ENCODE measurements around the gene TTLL5.

Gene TTLL5

GRCh38 chr14:75673345-75674035 lies 12.4 kb downstream of the TTLL5 start:
- H3K27me3 ChIP-seq (ENCODE audit: control insufficient read depth, insufficient read depth, low read length): no peaks in the 10 kb centered on the region
- H3K36me3 ChIP-seq (ENCODE audit: control insufficient read depth, insufficient read depth, low read length): no peaks in the 10 kb centered on the region
- no peaks in the 10 kb centered on the region for H3K9me3 ChIP-seq (ENCODE audit: control insufficient read depth, low read length)
- H3K4me1 ChIP-seq: no peaks in the 10 kb centered on the region
- no peak for TF ChIP-seq CTCF (IDR thresholded peaks at IDR 0.05)
- H2AFZ ChIP-seq: no peak overlapping the region
- H3K9ac ChIP-seq: no peak overlapping the region
- peaks cover 5% of the 10 kb centered on the region for H3K79me2 ChIP-seq
- no peak overlapping the region for H3K4me2 ChIP-seq (ENCODE audit: low read length)
- H3K4me3 ChIP-seq (ENCODE audit: low read depth, low read length): no peak overlapping the region
- H3K27ac ChIP-seq: no peak overlapping the region

GRCh38 chr14:75675265-75675960 lies 14.4 kb downstream of the TTLL5 start:
- no peak overlapping the region for H3K4me2 ChIP-seq (ENCODE audit: low read length)
- no peaks in the 10 kb centered on the region for H3K27me3 ChIP-seq (ENCODE audit: control insufficient read depth, insufficient read depth, low read length)
- no peak for TF ChIP-seq CTCF (IDR thresholded peaks at IDR 0.05)
- peaks cover 5% of the 10 kb centered on the region for H3K79me2 ChIP-seq
- H3K4me1 ChIP-seq: no peaks in the 10 kb centered on the region
- H3K9ac ChIP-seq: no peak overlapping the region
- H3K9me3 ChIP-seq (ENCODE audit: control insufficient read depth, low read length): no peaks in the 10 kb centered on the region
- no peak overlapping the region for H2AFZ ChIP-seq
- no peak overlapping the region for H3K27ac ChIP-seq
- H3K36me3 ChIP-seq (ENCODE audit: control insufficient read depth, insufficient read depth, low read length): no peaks in the 10 kb centered on the region
- no peak overlapping the region for H3K4me3 ChIP-seq (ENCODE audit: low read depth, low read length)

GRCh38 chr14:75685910-75686309 lies 24.9 kb downstream of the TTLL5 start:
- Histone ChIP-seq H3K4me1 (no peaks in the 10 kb centered on the region), H2AFZ (no peak overlapping the region), H3K9me3 (ENCODE audit: control insufficient read depth, low read length) (no peaks in the 10 kb centered on the region), H3K4me2 (ENCODE audit: low read length) (no peak overlapping the region), H3K4me3 (ENCODE audit: low read depth, low read length) (no peak overlapping the region), H3K27ac (no peak overlapping the region), H3K79me2 (no peaks in the 10 kb centered on the region), H3K36me3 (ENCODE audit: control insufficient read depth, insufficient read depth, low read length) (no peaks in the 10 kb centered on the region), H3K9ac (no peak overlapping the region), H3K27me3 (ENCODE audit: control insufficient read depth, insufficient read depth, low read length) (no peaks in the 10 kb centered on the region)
- no peak for TF ChIP-seq CTCF (IDR thresholded peaks at IDR 0.05)

GRCh38 chr14:75689012-75689411 lies 28.0 kb downstream of the TTLL5 start:
- no peak overlapping the region for H3K9ac ChIP-seq
- H3K4me1 ChIP-seq: no peaks in the 10 kb centered on the region
- no peaks in the 10 kb centered on the region for H3K79me2 ChIP-seq
- no peaks in the 10 kb centered on the region for H3K36me3 ChIP-seq (ENCODE audit: control insufficient read depth, insufficient read depth, low read length)
- TF ChIP-seq CTCF (IDR thresholded peaks at IDR 0.05): no peak
- no peak overlapping the region for H3K4me3 ChIP-seq (ENCODE audit: low read depth, low read length)
- no peak overlapping the region for H2AFZ ChIP-seq
- H3K27me3 ChIP-seq (ENCODE audit: control insufficient read depth, insufficient read depth, low read length): no peaks in the 10 kb centered on the region
- H3K9me3 ChIP-seq (ENCODE audit: control insufficient read depth, low read length): no peaks in the 10 kb centered on the region
- no peak overlapping the region for H3K27ac ChIP-seq
- H3K4me2 ChIP-seq (ENCODE audit: low read length): no peak overlapping the region

All from parathyroid adenoma (tissue), 2 donors.